ENCODE data around the gene PRLHR.

GRCh38 chr10:118624747-118625146, 29.3 kb upstream of the PRLHR start:
- TF ChIP-seq CTCF (IDR thresholded peaks at IDR 0.05 in 4 of 5, conservative IDR thresholded peaks at IDR 0.05 in 1 of 5) (no peak), POLR2A (IDR thresholded peaks at IDR 0.05) (no peak)
